ENCODE measurements around the gene P2RX4.

The P2RX4 gene

GRCh38 chr12:121184984-121185889, 24.7 kb upstream of the P2RX4 start:
- H2AFZ ChIP-seq (ENCODE audit: low read depth): no peak overlapping the region

GRCh38 chr12:121186826-121187225, 23.1 kb upstream of the P2RX4 start:
- no peak overlapping the region for H3K4me2 ChIP-seq

More at GRCh38 chr12:121184984-121185889, 24.7 kb upstream of the P2RX4 start:
- H3K36me3 ChIP-seq (ENCODE audit: insufficient read depth): no peaks in the 10 kb centered on the region
- no peaks in the 10 kb centered on the region for H3K4me1 ChIP-seq (ENCODE audit: low read depth, poor library complexity, severe bottlenecking)
- H4K20me1 ChIP-seq (ENCODE audit: insufficient read depth): no peaks in the 10 kb centered on the region
- no peak overlapping the region for H3K4me3 ChIP-seq (IDR thresholded peaks at IDR 0.05; ENCODE audit: insufficient read depth, low read depth, low read length)
- H3K27ac ChIP-seq: no peak overlapping the region
- H3K4me2 ChIP-seq: no peak overlapping the region
- H3K9ac ChIP-seq: no peak overlapping the region
- no peaks in the 10 kb centered on the region for H3K79me2 ChIP-seq (ENCODE audit: insufficient read depth, low read depth)
- no peak for TF ChIP-seq CTCF (conservative IDR thresholded peaks at IDR 0.05; ENCODE audit: low read depth, low read length)
- H3K27me3 ChIP-seq (ENCODE audit: insufficient read depth, low read depth): no peaks in the 10 kb centered on the region

GRCh38 chr12:121187501-121187900, 22.4 kb upstream of the P2RX4 start:
- TF ChIP-seq CTCF (conservative IDR thresholded peaks at IDR 0.05; ENCODE audit: low read depth, low read length): no peak
- Histone ChIP-seq H3K4me1 (ENCODE audit: low read depth, poor library complexity, severe bottlenecking) (no peaks in the 10 kb centered on the region), H3K27ac (no peak overlapping the region), H4K20me1 (ENCODE audit: insufficient read depth) (no peaks in the 10 kb centered on the region), H3K79me2 (ENCODE audit: insufficient read depth, low read depth) (no peaks in the 10 kb centered on the region), H3K27me3 (ENCODE audit: insufficient read depth, low read depth) (no peaks in the 10 kb centered on the region), H2AFZ (ENCODE audit: low read depth) (no peak overlapping the region), H3K4me3 (IDR thresholded peaks at IDR 0.05; ENCODE audit: insufficient read depth, low read depth, low read length) (no peak overlapping the region), H3K4me2 (no peak overlapping the region), H3K9ac (no peak overlapping the region), H3K36me3 (ENCODE audit: insufficient read depth) (no peaks in the 10 kb centered on the region)

More at GRCh38 chr12:121186826-121187225, 23.1 kb upstream of the P2RX4 start:
- Histone ChIP-seq H3K27ac (no peak overlapping the region), H3K9ac (no peak overlapping the region), H3K4me3 (IDR thresholded peaks at IDR 0.05; ENCODE audit: insufficient read depth, low read depth, low read length) (no peak overlapping the region), H3K79me2 (ENCODE audit: insufficient read depth, low read depth) (no peaks in the 10 kb centered on the region), H3K4me1 (ENCODE audit: low read depth, poor library complexity, severe bottlenecking) (no peaks in the 10 kb centered on the region), H4K20me1 (ENCODE audit: insufficient read depth) (no peaks in the 10 kb centered on the region), H3K36me3 (ENCODE audit: insufficient read depth) (no peaks in the 10 kb centered on the region), H2AFZ (ENCODE audit: low read depth) (no peak overlapping the region), H3K27me3 (ENCODE audit: insufficient read depth, low read depth) (no peaks in the 10 kb centered on the region)
- no peak for TF ChIP-seq CTCF (conservative IDR thresholded peaks at IDR 0.05; ENCODE audit: low read depth, low read length)

- no peak for TF ChIP-seq CTCF (conservative IDR thresholded peaks at IDR 0.05; ENCODE audit: low read depth, low read length)
Observed at GRCh38 chr12:121188227-121188626, 21.7 kb upstream of the P2RX4 start.

More at GRCh38 chr12:121188227-121188626, 21.7 kb upstream of the P2RX4 start:
- H3K4me1 ChIP-seq (ENCODE audit: low read depth, poor library complexity, severe bottlenecking): no peaks in the 10 kb centered on the region
- no peak overlapping the region for H2AFZ ChIP-seq (ENCODE audit: low read depth)
- no peak overlapping the region for H3K4me3 ChIP-seq (IDR thresholded peaks at IDR 0.05; ENCODE audit: insufficient read depth, low read depth, low read length)
- no peaks in the 10 kb centered on the region for H3K36me3 ChIP-seq (ENCODE audit: insufficient read depth)
- H3K79me2 ChIP-seq (ENCODE audit: insufficient read depth, low read depth): no peaks in the 10 kb centered on the region
- no peaks in the 10 kb centered on the region for H4K20me1 ChIP-seq (ENCODE audit: insufficient read depth)
- H3K9ac ChIP-seq: no peak overlapping the region
- H3K27me3 ChIP-seq (ENCODE audit: insufficient read depth, low read depth): no peaks in the 10 kb centered on the region
- no peak overlapping the region for H3K27ac ChIP-seq
- no peak overlapping the region for H3K4me2 ChIP-seq
